IPS-20b (cell line): ENCODE measurements around the gene BTBD9.

Experiments
- H3K27ac ChIP-seq: one replicate; pipeline ENCODE4 v1.5.1; 2013; ENCODE audit warnings: low read length
- H3K27me3 ChIP-seq: 2 replicates; pipeline ENCODE4 v1.6.1; 2013; ENCODE audit warnings: mild to moderate bottlenecking, low read length, inconsistent platforms; ENCODE audit not compliant: insufficient read depth
- H3K36me3 ChIP-seq: 2 replicates; pipeline ENCODE4 v1.6.1; 2013; ENCODE audit warnings: low read depth, mild to moderate bottlenecking, inconsistent platforms, low read length, moderate library complexity; ENCODE audit not compliant: insufficient read depth
- H3K4me1 ChIP-seq: 2 replicates; pipeline ENCODE4 v1.6.1; 2013; ENCODE audit warnings: mild to moderate bottlenecking, control low read depth, inconsistent platforms, low read length, moderate library complexity; ENCODE audit not compliant: insufficient read depth
- H3K4me3 ChIP-seq: 2 replicates; pipeline ENCODE4 v1.5.1; 2013; ENCODE audit warnings: mild to moderate bottlenecking, low read length, inconsistent platforms
- H3K9ac ChIP-seq: 2 replicates; pipeline ENCODE4 v1.6.1; 2013; ENCODE audit warnings: low read depth, mild to moderate bottlenecking, inconsistent platforms, low read length, moderate library complexity
- H3K9me3 ChIP-seq: 2 replicates; pipeline ENCODE4 v1.6.1; 2013; ENCODE audit warnings: mild to moderate bottlenecking, low read depth, low read length, inconsistent platforms; ENCODE audit not compliant: insufficient read depth

BTBD9 gene

DNA sequence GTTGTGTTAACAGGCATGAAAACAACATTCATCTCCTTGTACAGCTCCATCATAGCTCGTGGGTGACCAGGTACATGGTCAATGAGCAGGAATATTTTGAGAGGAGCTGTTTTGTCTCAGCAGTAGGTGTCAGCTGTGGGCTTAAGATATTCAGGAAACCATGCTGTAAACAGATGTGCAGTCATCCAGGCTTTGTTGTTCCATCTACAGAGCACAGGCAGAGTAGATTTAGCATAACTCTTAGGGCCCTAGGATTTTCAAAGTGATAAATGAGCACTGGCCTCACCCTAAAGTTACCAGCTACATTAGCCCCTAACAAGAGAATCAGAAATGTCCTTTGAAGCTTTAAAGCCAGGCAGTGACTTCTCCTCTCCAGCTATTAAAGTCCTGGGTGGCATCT, 154.2 kb downstream of the BTBD9 start:
- Histone ChIP-seq H3K9ac (no peak overlapping the region), H3K27me3 (no peaks in the 10 kb centered on the region), H3K9me3 (no peaks in the 10 kb centered on the region), H3K4me3 (no peak overlapping the region), H3K4me1 (peaks cover 4% of the 10 kb centered on the region; the same call in 1 of the 2 replicates), H3K27ac (no peak overlapping the region), H3K36me3 (no peaks in the 10 kb centered on the region)

DNA sequence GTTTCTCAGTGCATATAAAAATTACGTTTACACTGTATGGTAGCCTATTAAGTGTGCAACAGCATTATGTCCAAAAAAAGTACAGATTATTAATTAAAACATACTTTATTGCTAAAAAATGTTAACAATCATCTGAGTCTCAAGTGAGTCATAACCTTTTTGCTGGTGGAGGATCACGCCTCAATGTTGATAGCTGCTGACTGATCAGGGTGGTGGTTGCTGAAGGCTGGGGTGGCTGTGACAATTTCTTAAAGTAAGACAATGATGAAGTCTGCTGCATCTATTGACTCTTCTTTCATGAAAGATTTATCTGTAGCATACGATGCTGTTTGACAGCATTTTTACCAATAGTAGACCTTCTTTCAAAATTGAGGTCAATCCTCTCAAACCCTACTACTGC, 155.1 kb downstream of the BTBD9 start:
- Histone ChIP-seq H3K9ac (no peak overlapping the region), H3K27me3 (no peaks in the 10 kb centered on the region), H3K4me3 (no peak overlapping the region), H3K27ac (no peak overlapping the region), H3K4me1 (peaks cover 7% of the 10 kb centered on the region; the same call in 1 of the 2 replicates), H3K36me3 (no peaks in the 10 kb centered on the region), H3K9me3 (no peaks in the 10 kb centered on the region)

DNA sequence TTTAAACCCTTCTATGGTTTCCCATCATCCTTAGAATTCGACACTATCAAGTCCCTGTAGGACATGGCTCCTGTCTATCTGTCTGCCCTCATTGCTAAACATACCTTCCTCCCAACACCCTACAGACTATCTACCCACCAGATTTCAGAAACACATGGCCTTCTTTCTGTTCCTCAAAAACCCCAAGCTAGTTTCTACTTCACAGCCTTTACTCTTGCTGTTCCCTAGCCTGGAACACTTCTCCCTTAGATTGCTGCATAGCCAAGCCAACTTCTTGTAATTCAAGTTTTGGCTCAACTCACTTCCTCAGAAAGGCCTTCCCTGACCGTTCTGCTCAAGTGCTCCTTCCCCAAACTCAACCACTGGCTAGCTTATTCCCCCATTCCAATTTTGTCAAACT, 156.2 kb downstream of the BTBD9 start:
- Histone ChIP-seq H3K27me3 (peaks cover 5% of the 10 kb centered on the region; the same call in 1 of the 2 replicates), H3K4me1 (peaks cover 14% of the 10 kb centered on the region), H3K36me3 (no peaks in the 10 kb centered on the region), H3K4me3 (no peak overlapping the region), H3K9ac (no peak overlapping the region), H3K9me3 (no peaks in the 10 kb centered on the region), H3K27ac (no peak overlapping the region)

DNA sequence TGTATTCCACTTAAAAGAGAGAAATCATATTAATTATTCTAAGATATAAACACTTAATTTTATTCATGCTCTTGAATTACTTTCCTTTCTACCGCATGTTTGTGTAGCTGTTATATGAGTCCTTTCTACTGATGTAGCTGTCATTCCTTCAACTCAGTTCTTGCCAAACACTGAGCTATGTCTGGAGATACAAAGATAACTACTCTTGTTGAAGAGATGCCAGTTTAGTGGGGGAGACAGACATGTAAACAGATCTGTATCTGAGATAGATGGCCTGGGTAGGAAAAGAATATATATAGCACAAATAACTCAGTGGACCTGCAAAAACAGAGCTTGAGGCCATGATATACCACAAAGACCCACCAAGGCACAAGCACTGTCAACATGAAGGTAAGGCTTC, 157.3 kb downstream of the BTBD9 start:
- no peak overlapping the region for H3K4me3 ChIP-seq
- no peak overlapping the region for H3K27ac ChIP-seq
- peaks cover 24% of the 10 kb centered on the region for H3K4me1 ChIP-seq
- H3K9me3 ChIP-seq = no peaks in the 10 kb centered on the region
- peaks cover 5% of the 10 kb centered on the region; the same call in 1 of the 2 replicates for H3K27me3 ChIP-seq
- no peaks in the 10 kb centered on the region for H3K36me3 ChIP-seq
- H3K9ac ChIP-seq = no peak overlapping the region

DNA sequence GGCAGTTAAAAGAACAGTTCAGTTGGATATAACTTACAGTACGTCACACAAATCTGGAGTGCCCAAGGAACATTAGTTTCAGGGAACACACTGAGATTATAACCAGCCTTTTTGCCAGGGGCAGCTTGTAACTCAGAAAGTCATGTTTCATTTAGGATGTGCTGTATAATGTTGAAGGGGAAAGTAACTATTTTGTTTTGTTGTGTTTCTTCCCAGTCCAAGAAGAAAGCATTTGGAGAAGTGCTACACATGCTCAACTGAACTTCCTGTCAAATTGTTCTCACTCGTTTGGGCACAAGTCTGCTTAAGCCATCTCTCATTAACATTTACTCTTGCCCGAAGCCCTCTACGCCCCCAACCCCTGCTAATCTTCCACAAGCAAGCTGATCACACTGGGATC, 157.9 kb downstream of the BTBD9 start:
- Histone ChIP-seq H3K4me3 (no peak overlapping the region), H3K36me3 (no peaks in the 10 kb centered on the region), H3K27ac (no peak overlapping the region), H3K27me3 (peaks cover 5% of the 10 kb centered on the region; the same call in 1 of the 2 replicates), H3K9ac (no peak overlapping the region), H3K4me1 (peaks cover 30% of the 10 kb centered on the region), H3K9me3 (no peaks in the 10 kb centered on the region)

DNA sequence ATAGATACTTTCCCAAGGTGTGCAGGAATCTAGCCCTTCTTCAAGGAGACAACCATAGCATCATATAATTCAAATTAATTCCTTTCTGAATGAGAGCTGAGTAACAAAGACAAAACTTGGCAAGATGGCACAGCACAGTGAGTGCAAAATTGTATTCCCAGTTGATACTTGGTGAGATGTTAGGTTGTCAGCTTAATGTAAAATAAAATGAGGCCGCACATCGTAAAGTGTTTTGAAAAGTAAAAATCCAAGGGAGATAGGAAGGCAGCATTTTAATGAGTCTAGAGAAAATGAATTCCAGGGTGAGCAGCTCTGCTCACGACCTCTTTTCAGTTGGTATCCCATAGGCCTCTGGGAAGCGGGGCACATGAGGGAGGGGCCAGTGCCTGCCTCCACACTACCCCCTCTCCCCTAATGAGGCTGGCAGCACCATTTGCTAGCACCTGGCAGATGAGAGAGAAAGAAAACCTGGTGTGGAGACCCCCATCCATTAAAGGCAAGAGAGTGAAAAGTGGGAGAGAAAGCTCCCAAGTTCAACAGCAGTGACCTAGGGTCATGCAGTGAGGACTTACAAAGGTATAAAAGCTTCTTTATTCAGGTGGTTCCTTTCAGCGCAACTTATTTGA, 158.4 kb downstream of the BTBD9 start:
- Histone ChIP-seq H3K4me3 (no peak overlapping the region), H3K9ac (no peak overlapping the region), H3K27ac (no peak overlapping the region), H3K27me3 (peaks cover 5% of the 10 kb centered on the region; the same call in 1 of the 2 replicates), H3K4me1 (peaks cover 35% of the 10 kb centered on the region), H3K36me3 (no peaks in the 10 kb centered on the region), H3K9me3 (no peaks in the 10 kb centered on the region)

DNA sequence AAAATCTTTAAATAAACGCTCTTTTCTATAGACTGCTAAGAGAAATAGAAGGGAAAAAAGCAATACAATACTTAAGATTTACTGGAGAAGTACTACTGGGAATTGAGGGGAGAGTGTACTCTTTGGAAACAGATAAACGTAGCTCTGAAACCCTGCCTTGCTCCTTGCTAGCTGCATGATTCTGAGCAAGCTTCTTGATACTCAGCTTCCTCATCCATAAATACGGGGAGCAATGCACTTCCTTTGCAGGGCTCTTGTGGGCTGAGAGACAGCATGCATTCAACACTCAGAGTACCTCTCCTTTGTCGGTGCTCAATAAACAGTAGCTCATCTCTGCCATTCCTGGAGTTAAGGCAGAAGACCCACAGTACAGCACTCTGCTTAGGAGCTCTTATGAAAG, 159.7 kb downstream of the BTBD9 start:
- Histone ChIP-seq H3K9me3 (no peaks in the 10 kb centered on the region), H3K36me3 (no peaks in the 10 kb centered on the region), H3K4me3 (no peak overlapping the region), H3K9ac (no peak overlapping the region), H3K4me1 (peaks cover 39% of the 10 kb centered on the region), H3K27me3 (peaks cover 5% of the 10 kb centered on the region; the same call in 1 of the 2 replicates), H3K27ac (no peak overlapping the region)

DNA sequence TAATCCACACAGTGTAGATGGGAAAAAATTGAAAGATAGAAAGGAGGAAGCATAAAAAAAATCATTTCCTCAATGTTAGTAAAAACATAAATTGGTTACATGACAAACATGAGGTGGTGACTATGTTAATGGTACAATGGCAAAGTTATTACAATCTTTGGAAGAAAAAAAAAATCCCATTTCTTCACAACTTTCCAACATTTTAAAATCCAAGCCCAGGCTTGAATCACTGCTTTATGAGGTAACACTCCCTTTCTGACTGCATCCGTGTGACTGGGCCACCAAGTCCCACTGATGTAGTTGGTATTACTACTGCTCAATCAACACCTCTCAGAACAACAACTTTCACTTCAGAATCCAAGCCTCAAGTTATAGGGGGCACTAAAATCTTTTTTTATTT, 160.4 kb downstream of the BTBD9 start:
- Histone ChIP-seq H3K36me3 (no peaks in the 10 kb centered on the region), H3K4me1 (peaks cover 39% of the 10 kb centered on the region), H3K9ac (no peak overlapping the region), H3K9me3 (no peaks in the 10 kb centered on the region), H3K4me3 (no peak overlapping the region), H3K27me3 (peaks cover 5% of the 10 kb centered on the region; the same call in 1 of the 2 replicates), H3K27ac (no peak overlapping the region)

DNA sequence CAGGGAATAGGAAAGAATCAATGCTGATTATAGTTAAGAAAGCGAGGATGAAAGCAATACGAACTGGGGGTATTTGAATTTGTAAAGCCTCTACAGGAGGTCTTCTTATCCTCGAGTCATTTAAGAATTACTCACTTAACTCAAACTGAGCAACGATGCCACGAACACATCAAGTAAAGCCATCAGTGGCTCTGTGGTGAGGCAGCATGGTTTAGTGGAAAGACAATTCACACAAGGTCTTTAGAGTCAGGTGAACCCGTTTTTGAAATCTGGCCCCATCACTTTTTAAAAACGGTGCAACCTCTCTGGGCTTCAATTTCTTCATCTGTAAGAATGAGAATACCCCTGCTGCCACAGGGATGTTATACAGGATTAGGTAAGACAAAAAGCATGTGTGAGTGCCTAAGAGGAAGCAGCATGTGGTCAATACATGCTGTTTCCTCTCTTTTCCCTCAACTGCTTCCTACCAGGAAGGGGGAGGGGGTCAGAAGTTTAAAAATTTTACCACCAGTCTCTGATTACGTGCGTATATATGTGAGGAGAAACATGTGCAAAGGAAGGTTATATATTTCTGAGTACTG, 162.0 kb downstream of the BTBD9 start:
- H3K4me3 ChIP-seq = peak overlapping the region; percentile 39
- H3K36me3 ChIP-seq = no peaks in the 10 kb centered on the region
- H3K27me3 ChIP-seq = peaks cover 5% of the 10 kb centered on the region; the same call in 1 of the 2 replicates
- 0 out of 2 replicates have a peak overlapping the region, but pooled peaks have one; percentile 8 for H3K9ac ChIP-seq
- H3K9me3 ChIP-seq = no peaks in the 10 kb centered on the region
- peaks cover 39% of the 10 kb centered on the region for H3K4me1 ChIP-seq
- H3K27ac ChIP-seq = no peak overlapping the region

DNA sequence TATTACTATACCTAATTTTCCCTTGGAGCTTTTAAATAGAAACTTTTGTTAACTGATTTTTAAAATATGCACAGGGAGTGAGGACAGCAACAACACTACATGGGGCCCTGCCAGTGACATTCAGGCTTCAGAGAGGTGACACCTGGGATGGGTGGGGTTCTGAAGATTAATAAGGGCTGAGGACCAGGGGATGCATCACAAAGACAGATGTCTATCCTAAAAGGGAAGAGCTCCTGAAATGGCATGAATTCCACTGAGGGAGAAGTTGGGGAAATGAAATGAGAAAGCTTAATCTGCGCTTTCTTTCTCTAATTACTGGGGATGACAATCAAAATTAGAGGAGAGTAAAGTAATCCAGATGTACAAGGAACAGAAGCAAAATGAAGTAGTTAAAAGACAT, 162.8 kb downstream of the BTBD9 start:
- H3K4me1 ChIP-seq = peaks cover 39% of the 10 kb centered on the region
- H3K36me3 ChIP-seq = no peaks in the 10 kb centered on the region
- H3K27me3 ChIP-seq = peaks cover 5% of the 10 kb centered on the region; the same call in 1 of the 2 replicates
- H3K9ac ChIP-seq = 0 out of 2 replicates have a peak overlapping the region, but pooled peaks have one; percentile 8
- H3K4me3 ChIP-seq = peak overlapping the region; percentile 39; the same call in 1 of the 2 replicates
- H3K9me3 ChIP-seq = no peaks in the 10 kb centered on the region
- no peak overlapping the region for H3K27ac ChIP-seq

DNA sequence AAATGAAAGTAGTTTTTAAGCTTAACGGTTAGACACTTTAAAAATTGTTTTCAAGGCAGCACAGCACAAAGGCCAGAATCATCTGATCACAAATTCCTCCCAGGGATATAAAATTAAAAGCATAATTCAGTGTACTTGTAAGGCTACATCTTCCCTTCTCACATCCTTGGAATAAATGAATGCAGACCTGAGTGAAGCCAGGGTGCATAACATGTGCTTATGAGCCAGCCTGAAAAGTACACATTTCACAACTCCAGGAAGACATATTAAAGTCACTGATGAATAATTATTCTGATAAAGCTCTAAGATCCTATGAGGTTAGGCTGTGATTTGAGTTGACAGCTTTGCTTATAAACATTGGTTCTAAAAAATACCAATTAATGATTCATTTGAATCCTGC, 163.6 kb downstream of the BTBD9 start:
- Histone ChIP-seq H3K4me1 (peaks cover 35% of the 10 kb centered on the region), H3K9me3 (no peaks in the 10 kb centered on the region), H3K9ac (no peak overlapping the region), H3K27me3 (peaks cover 5% of the 10 kb centered on the region; the same call in 1 of the 2 replicates), H3K36me3 (no peaks in the 10 kb centered on the region), H3K27ac (no peak overlapping the region), H3K4me3 (no peak overlapping the region)

DNA sequence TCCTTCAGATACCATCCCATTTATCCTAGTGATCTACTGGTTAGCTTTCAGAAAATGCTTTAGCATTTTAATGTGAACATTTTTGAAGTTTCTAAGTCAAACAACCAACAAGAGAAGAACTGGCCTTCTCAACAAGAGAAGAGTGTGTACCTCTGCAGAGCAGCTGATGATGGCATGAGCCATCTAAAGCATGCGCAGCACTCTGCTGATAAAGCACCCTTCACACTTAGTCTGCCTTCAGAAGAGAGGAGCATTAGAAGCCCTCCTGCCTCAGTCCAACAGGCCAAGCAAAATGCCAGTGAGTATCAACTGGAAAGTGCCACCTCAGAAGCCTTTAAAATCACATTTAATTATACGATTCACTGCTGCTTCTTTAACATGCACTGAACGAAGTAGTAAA, 169.2 kb downstream of the BTBD9 start:
- no peak overlapping the region for H3K27ac ChIP-seq
- no peak overlapping the region for H3K9ac ChIP-seq
- no peaks in the 10 kb centered on the region for H3K4me1 ChIP-seq
- H3K27me3 ChIP-seq = no peaks in the 10 kb centered on the region
- no peak overlapping the region for H3K4me3 ChIP-seq
- H3K9me3 ChIP-seq = no peaks in the 10 kb centered on the region
- no peaks in the 10 kb centered on the region for H3K36me3 ChIP-seq
